Left lung (tissue), 10 donors: ENCODE results near the gene CD79A. TPM values are rescaled to one million over a fixed set of nuclear protein-coding genes. Genes with fewer than 3 reads are reported as not detected.

Experiments used
- ATAC-seq: fragments of 200-7000 bp; cut with Tn5 transposase; one replicate; pipeline ENCODE4 v1.9.1; 2020; ENCODE audit warnings: moderate library complexity
- DNase-seq, 4 donors: peaks; one replicate each; pipeline ENCODE4 v3.0.0-alpha.2; 2013 to 2020
- H3K27ac ChIP-seq, 2 donors: fragments of 200-600 bp; sonication (generic) in 1 of 2; one replicate each; pipeline versions ENCODE4 v1.5.0 to v1.8.0; 2020 to 2021
- H3K27me3 ChIP-seq, 2 donors: fragments of 200-600 bp; sonication (generic) in 1 of 2; one replicate each; pipeline versions ENCODE4 v1.5.0 to v1.8.0; 2020 to 2021
- H3K36me3 ChIP-seq, 2 donors: fragments of 200-600 bp; sonication (generic) in 1 of 2; one replicate each; pipeline versions ENCODE4 v1.5.0 to v1.8.0; 2020 to 2021
- H3K4me1 ChIP-seq, 2 donors: fragments of 200-600 bp; one replicate each; pipeline ENCODE4 v1.8.0; 2021
- H3K4me3 ChIP-seq, 2 donors: fragments of 200-600 bp; sonication (generic) in 1 of 2; one replicate each; pipeline versions ENCODE4 v1.5.0 to v1.8.0; 2020 to 2021; ENCODE audit warnings: mild to moderate bottlenecking in 1 of 2
- H3K9me3 ChIP-seq, 2 donors: fragments of 200-600 bp; sonication (generic) in 1 of 2; one replicate each; pipeline versions ENCODE4 v1.5.0 to v1.8.0; 2020 to 2021
- intact Hi-C, 2 donors: fragments of 100-400 bp; cut with DNase I; formaldehyde crosslinking; loops; one replicate each; pipeline versions ENCODE4 v1.11.2 to v1.14.2; 2022
- polyA plus RNA-seq, 6 donors: library from polyadenylated mRNA; unstranded; fragments of 120-200 nt; gene quantifications; one replicate each; pipeline ENCODE4 v1.2.1, GENCODE V29; 2013; ENCODE audit not compliant: insufficient read length in 6 of 6
- total RNA-seq, 2 donors: library from RNA; stranded (reverse); fragmentation: NEBNext Ultra II Directional; extraction: Animal tissue kit (Norgen Biotek cat#: 25700); gene quantifications; one replicate each; pipeline ENCODE4 v1.2.1, GENCODE V29; 2021
- TF ChIP-seq, protein P1 (sequence below), 2 donors: fragments of 200-600 bp; sonication (generic) in 1 of 2; IDR thresholded peaks; one replicate each; pipeline versions ENCODE4 v1.5.0 to v1.8.0; 2021; ENCODE audit warnings: antibody characterized with exemption in 2 of 2
- donor health status: DM: no; HTN: yes; CAD: no.
- donor health status: DM: no; HTN: no; CAD: no.

CD79A gene
- total and polyA plus RNA-seq, 8 donors = 0.51 to 2.3 (median 1.2) TPM

DNA sequence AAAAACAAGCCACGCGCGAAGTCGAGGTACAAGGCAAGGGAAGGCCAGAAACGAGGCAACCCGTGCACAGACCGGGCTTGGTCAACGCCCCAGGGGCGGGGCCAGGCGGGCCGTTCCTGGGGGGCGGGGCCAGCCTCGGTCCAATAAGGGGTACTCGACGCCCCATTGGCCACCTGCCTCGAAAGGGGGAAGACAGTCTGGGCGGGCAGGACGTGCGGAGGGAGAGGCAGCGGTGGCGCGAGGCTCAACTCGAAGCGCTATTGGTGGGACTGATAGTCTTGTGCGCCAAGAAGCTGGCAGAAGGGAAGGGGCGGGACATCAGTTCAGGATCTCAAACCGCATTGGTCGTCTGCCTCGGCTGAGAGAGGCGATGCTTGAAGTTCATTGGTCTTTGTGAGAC lies 32.5 kb upstream of the CD79A start, which contains the start of gene LYPD4:
TSS of gene LYPD4 (minus strand) at position 83 of the 400 bp plus-strand sequence. CDS start 5,398 bp downstream, outside the sequence.
- H3K9me3 ChIP-seq = no peaks in the 10 kb centered on the region
- TF ChIP-seq, protein P1, sequence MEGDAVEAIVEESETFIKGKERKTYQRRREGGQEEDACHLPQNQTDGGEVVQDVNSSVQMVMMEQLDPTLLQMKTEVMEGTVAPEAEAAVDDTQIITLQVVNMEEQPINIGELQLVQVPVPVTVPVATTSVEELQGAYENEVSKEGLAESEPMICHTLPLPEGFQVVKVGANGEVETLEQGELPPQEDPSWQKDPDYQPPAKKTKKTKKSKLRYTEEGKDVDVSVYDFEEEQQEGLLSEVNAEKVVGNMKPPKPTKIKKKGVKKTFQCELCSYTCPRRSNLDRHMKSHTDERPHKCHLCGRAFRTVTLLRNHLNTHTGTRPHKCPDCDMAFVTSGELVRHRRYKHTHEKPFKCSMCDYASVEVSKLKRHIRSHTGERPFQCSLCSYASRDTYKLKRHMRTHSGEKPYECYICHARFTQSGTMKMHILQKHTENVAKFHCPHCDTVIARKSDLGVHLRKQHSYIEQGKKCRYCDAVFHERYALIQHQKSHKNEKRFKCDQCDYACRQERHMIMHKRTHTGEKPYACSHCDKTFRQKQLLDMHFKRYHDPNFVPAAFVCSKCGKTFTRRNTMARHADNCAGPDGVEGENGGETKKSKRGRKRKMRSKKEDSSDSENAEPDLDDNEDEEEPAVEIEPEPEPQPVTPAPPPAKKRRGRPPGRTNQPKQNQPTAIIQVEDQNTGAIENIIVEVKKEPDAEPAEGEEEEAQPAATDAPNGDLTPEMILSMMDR (IDR thresholded peaks at IDR 0.05) = no peak
- no peak within 1 kb of the TSS for H3K4me3 ChIP-seq
- H3K36me3 ChIP-seq = no peaks in the 10 kb centered on the region
- H3K27ac ChIP-seq = no peak within 1 kb of the TSS
- intact Hi-C loops = no loop called here
- ATAC-seq (no peak), DNase-seq (no peak)
- H3K4me1 ChIP-seq = peaks cover 0 to 3% of the 10 kb centered on the region in 2 donors
- H3K27me3 ChIP-seq = peaks cover 0 to 29% of the 10 kb centered on the region in 2 donors

DNA sequence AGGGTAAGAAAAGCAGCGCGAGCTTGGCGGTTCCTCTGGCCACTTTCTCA lies 32.3 kb upstream of the CD79A start, which contains the start of gene DMRTC2:
TSS of gene DMRTC2 (plus strand) at position 42 of the 50 bp plus-strand sequence. CDS start 2,387 bp downstream, outside the sequence.
- Histone ChIP-seq H3K4me3 (no peak within 1 kb of the TSS), H3K36me3 (no peaks in the 10 kb centered on the region), H3K27me3 (peaks cover 0 to 29% of the 10 kb centered on the region in 2 donors), H3K4me1 (peaks cover 0 to 1% of the 10 kb centered on the region in 2 donors), H3K9me3 (no peaks in the 10 kb centered on the region), H3K27ac (no peak within 1 kb of the TSS)
- DNase-seq (no peak), ATAC-seq (no peak)
- intact Hi-C loops = no loop called here
- TF ChIP-seq, protein P1 (IDR thresholded peaks at IDR 0.05) = no peak

DNA sequence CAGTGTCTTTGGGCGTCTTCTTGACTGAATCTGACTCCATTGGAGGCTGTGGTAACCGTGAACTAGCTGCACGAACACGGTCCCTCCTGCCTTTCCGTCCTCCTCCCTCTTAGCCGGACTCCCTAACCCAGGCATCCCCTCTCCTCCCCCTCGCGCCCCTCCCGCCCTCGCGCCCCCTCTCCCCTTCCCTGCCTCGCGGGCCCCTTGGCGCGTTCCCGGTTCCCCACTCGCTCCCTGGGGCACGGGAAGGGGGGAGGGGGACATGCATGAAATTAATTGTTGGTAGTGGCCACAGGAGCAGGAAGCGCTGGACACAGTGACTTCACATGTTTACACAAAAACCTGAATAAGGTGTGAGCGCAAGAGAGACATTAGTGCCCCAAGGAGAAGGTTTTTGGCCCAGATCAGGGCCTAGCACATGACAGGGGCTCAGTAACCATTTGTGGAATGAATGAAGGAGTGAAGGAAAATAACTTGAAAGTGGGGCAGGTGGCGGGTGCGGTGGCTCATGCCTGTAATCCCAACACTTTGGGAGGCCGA lies 32.0 kb upstream of the CD79A start:
- intact Hi-C loops = no loop called here
- TF ChIP-seq, protein P1 (IDR thresholded peaks at IDR 0.05) = no peak
- ATAC-seq = no peak
- Histone ChIP-seq H3K4me3 (no peak overlapping the region), H3K36me3 (no peaks in the 10 kb centered on the region), H3K27me3 (peaks cover 0 to 29% of the 10 kb centered on the region in 2 donors), H3K4me1 (no peaks in the 10 kb centered on the region), H3K27ac (no peak overlapping the region), H3K9me3 (no peaks in the 10 kb centered on the region)
- DNase-seq = no peak

DNA sequence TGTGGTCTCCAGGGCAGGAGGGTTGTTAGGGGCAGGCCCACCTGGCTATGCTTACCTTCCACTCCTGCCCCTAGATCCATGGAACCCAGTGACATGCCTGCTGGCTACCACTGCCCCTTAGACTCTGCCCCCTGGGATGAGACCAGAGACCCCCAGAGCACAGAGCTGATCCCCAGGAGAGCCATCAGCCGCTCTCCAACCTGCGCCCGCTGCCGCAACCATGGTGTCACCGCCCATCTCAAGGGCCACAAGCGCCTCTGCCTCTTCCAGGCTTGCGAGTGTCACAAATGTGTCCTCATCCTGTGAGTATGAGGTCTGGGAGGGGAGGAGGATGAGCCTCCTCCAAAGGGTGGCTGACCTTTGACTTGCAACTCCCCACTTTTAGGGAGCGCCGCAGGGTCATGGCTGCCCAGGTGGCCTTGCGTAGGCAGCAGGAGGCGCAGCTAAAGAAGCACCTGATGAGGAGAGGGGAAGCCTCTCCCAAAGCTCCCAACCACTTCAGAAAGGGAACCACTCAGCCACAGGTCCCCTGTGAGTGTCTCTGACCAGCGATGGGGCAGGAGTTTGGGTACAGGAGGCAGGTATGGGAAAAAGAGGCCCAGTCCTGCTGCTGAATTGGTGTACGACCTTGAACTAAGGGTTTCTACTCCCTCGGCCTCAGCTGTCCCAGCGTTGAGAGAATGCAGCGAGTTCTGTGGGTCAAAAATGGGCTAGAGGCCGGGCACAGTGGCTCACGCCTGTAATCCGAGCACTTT lies 29.6 kb upstream of the CD79A start:
- peaks cover 0 to 13% of the 10 kb centered on the region in 2 donors for H3K27me3 ChIP-seq
- no peaks in the 10 kb centered on the region for H3K4me1 ChIP-seq
- H3K27ac ChIP-seq = no peak overlapping the region
- intact Hi-C loops = no loop called here
- no peaks in the 10 kb centered on the region for H3K36me3 ChIP-seq
- TF ChIP-seq, protein P1 (IDR thresholded peaks at IDR 0.05) = no peak
- H3K4me3 ChIP-seq = no peak overlapping the region
- ATAC-seq (no peak), DNase-seq (no peak)
- no peaks in the 10 kb centered on the region for H3K9me3 ChIP-seq

DNA sequence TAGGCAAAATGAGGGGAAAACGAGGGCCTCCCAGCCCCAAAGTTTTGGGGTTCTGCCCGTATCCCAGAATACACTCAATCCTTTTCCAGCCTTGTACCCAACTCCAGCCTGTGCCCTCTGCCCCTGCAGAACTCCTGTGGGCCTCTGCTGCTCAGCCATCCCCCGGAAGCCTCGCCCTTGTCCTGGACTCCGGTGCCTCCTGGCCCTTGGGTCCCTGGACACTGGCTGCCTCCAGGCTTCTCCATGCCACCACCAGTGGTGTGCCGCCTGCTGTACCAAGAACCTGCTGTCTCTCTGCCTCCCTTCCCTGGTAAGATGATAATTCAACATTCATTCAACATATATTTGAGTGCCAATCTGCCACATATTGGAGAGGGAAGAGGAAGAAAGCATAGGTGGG lies 28.4 kb upstream of the CD79A start:
- intact Hi-C loops = no loop called here
- H3K27ac ChIP-seq = no peak overlapping the region
- TF ChIP-seq, protein P1 (IDR thresholded peaks at IDR 0.05) = no peak
- H3K4me1 ChIP-seq = no peaks in the 10 kb centered on the region
- ATAC-seq (no peak), DNase-seq (no peak)
- H3K4me3 ChIP-seq = no peak overlapping the region
- peaks cover 0 to 13% of the 10 kb centered on the region in 2 donors for H3K27me3 ChIP-seq
- H3K9me3 ChIP-seq = no peaks in the 10 kb centered on the region
- H3K36me3 ChIP-seq = no peaks in the 10 kb centered on the region
